ENCODE results near the gene CACNA1I.

DNA sequence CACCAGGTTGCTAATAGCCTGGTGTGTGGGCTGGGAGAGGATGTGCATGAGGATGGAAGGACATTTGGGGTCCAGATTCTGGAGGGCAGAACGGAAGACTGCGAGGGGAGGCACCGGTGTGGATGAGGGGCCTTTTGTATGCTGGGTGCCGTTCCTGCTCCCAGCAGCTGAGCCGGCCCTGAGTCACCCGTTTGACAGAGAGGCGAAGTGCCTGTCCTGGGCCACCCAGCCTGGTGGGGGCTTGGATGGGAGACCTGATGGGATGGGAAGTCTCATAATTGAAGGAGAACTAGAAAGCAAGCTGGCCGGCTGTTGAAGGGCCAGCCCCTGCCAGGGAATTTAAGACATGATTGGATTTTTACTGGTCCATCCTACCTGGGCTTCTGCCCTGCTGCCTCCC is 10.8 kb downstream of the CACNA1I start:
- TF ChIP-seq POLR2A (IDR thresholded peaks at IDR 0.05; ENCODE audit: low read depth, low read length) = no peak
- TF ChIP-seq POLR2AphosphoS5 (IDR thresholded peaks at IDR 0.05; ENCODE audit: low read depth, low read length) = no peak
- no peak for TF ChIP-seq TAF1 (IDR thresholded peaks at IDR 0.05; ENCODE audit: borderline replicate concordance, low read depth, low read length)
